GM12865 (cell line): Measurements from ENCODE around the gene UAP1.

Experiments used
- DNase-seq: peaks from one replicate; pipeline ENCODE4 v3.0.0; 2010; ENCODE audit warnings: low read depth
- H3K4me3 ChIP-seq: 2 replicates; pipeline ENCODE4 v1.5.1; 2011; ENCODE audit warnings: mild to moderate bottlenecking, low read depth, low read length, control low read depth
- TF ChIP-seq, protein P1 (sequence below): IDR thresholded peaks from 2 replicates; pipeline ENCODE4 v1.5.1; 2011; ENCODE audit warnings: low read length, control low read depth, low read depth, inconsistent platforms; ENCODE audit not compliant: insufficient read depth; ENCODE audit errors: missing control alignments

UAP1 gene

GRCh38 chr1:162561616-162562469 lies at the start of gene UAP1:
UAP1 (plus strand) TSS chr1:162561722; CDS start chr1:162566069, 4,347 bp downstream.
- TF ChIP-seq, protein P1, sequence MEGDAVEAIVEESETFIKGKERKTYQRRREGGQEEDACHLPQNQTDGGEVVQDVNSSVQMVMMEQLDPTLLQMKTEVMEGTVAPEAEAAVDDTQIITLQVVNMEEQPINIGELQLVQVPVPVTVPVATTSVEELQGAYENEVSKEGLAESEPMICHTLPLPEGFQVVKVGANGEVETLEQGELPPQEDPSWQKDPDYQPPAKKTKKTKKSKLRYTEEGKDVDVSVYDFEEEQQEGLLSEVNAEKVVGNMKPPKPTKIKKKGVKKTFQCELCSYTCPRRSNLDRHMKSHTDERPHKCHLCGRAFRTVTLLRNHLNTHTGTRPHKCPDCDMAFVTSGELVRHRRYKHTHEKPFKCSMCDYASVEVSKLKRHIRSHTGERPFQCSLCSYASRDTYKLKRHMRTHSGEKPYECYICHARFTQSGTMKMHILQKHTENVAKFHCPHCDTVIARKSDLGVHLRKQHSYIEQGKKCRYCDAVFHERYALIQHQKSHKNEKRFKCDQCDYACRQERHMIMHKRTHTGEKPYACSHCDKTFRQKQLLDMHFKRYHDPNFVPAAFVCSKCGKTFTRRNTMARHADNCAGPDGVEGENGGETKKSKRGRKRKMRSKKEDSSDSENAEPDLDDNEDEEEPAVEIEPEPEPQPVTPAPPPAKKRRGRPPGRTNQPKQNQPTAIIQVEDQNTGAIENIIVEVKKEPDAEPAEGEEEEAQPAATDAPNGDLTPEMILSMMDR: no peak
- peak; percentile 23 for DNase-seq
- peak within 1 kb of the TSS; percentile 83 for H3K4me3 ChIP-seq

- TF ChIP-seq, protein P1: no peak
- H3K4me3 ChIP-seq: no peak overlapping the region
- DNase-seq: no peak
These were observed 34.2 kb upstream of the UAP1 start for GRCh38 chr1:162527314-162527713.

GRCh38 chr1:162530307-162530987 lies 31.1 kb upstream of the UAP1 start:
- H3K4me3 ChIP-seq: no peak overlapping the region
- peak; percentile 79 for DNase-seq
- TF ChIP-seq, protein P1: no peak

DNA sequence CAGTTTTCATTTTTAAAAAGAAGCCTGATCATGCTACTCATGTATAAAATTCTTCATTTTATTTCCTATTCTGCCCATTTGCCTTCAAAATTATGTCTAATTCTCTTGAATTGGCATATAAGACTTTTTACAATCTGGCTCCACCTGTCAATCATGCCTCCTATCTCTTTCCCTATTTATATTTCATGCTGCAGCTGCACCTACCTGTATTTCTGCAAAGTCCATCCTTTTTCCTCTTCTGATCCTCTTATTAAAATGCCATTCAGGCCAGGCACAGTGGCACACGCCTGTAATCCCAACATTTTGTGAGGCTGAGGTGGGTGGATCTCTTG lies 30.6 kb upstream of the UAP1 start:
- H3K4me3 ChIP-seq: no peak overlapping the region
- DNase-seq: no peak
- TF ChIP-seq, protein P1: no peak

- TF ChIP-seq, protein P1: no peak
- no peak for DNase-seq
- H3K4me3 ChIP-seq: no peak overlapping the region
These were observed 26.0 kb upstream of the UAP1 start for GRCh38 chr1:162535501-162535900.

- TF ChIP-seq, protein P1: no peak
- H3K4me3 ChIP-seq: no peak overlapping the region
- no peak for DNase-seq
These were observed 25.0 kb upstream of the UAP1 start for GRCh38 chr1:162536511-162536910.
